Measurements from ENCODE around the gene LIG1.

DNA sequence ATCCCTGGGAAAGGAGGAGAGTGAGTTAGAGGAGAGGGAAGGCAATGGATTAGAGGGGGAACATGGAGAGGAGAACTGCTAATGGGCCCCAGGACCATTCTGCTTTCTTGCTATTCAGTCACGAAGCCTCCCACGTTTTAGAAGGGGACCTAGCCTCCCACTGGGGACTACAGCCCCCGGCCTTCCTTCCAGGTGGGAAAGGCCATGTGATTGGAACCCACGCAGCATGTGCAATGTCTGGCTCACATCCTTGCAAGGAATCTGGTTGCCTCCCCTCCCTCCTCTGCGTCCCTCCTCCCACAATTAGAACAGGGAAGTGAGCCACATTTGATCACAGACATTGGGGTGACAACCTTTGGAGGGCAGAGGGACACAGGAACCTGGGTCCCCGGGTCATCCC is 37.0 kb downstream of the LIG1 start:
- TF ChIP-seq EP300 (IDR thresholded peaks at IDR 0.05) (no peak), POLR2A (IDR thresholded peaks at IDR 0.05) (no peak), POLR2AphosphoS5 (IDR thresholded peaks at IDR 0.05) (no peak)
- TF ChIP-seq, protein P1, sequence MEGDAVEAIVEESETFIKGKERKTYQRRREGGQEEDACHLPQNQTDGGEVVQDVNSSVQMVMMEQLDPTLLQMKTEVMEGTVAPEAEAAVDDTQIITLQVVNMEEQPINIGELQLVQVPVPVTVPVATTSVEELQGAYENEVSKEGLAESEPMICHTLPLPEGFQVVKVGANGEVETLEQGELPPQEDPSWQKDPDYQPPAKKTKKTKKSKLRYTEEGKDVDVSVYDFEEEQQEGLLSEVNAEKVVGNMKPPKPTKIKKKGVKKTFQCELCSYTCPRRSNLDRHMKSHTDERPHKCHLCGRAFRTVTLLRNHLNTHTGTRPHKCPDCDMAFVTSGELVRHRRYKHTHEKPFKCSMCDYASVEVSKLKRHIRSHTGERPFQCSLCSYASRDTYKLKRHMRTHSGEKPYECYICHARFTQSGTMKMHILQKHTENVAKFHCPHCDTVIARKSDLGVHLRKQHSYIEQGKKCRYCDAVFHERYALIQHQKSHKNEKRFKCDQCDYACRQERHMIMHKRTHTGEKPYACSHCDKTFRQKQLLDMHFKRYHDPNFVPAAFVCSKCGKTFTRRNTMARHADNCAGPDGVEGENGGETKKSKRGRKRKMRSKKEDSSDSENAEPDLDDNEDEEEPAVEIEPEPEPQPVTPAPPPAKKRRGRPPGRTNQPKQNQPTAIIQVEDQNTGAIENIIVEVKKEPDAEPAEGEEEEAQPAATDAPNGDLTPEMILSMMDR (IDR thresholded peaks at IDR 0.05): no peak
